Measurements from ENCODE around the gene RPAP2. TPM values are rescaled to one million over a fixed set of nuclear protein-coding genes. Genes with fewer than 3 reads are reported as not detected.
"Not testable (repeated sequence)": the region's sequence is repeated elsewhere in the genome, so short reads cannot be mapped to it uniquely, and the experiment has no call there.

The RPAP2 gene
- total RNA-seq, 1 experiment from 2014 or later, result 28.1 TPM

DNA sequence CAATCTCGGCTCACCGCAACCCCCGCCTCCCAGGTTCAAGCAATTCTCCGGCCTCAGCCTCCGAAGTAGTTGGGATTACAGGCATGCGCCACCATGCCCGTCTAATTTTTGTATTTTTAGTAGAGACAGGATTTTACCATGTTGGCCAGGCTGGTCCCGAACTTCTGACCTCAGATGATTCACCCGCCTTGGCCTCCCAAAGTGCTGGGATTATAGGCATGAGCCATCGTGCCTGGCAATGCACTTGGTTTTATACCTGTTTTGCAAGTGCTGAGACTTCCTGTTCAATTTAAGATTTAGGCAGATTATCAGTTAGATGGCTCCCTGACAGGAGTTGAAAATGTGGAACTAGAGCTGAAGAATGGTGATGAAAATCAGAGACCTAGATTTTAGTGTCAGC, 60.5 kb downstream of the RPAP2 start:
- CTCF ChIA-PET; H3K27me3 ChIP-seq (ENCODE audit: insufficient read depth, low read length); H3K9me2 ChIP-seq (ENCODE audit: insufficient read depth); H2AFZ ChIP-seq (ENCODE audit: low read depth, low read length, poor library complexity, severe bottlenecking); H4K20me1 ChIP-seq (ENCODE audit: insufficient read depth); BruUV-seq (replicated peaks); H3K36me3 ChIP-seq (ENCODE audit: control insufficient read depth in 1 of 2, insufficient read depth in 2 of 2, low read length in 2 of 2); H3K9ac ChIP-seq (ENCODE audit: low read length); H3K4me3 ChIP-seq (replicated peaks in 1 of 2; ENCODE audit: low read depth in 1 of 2, low read length in 2 of 2); H3K27ac ChIP-seq (ENCODE audit: low read depth, low read length); H3K9me3 ChIP-seq (ENCODE audit: control insufficient read depth in 1 of 2, insufficient read depth in 1 of 2, low read depth in 1 of 2, low read length in 2 of 2); POLR2A ChIA-PET; H3K79me2 ChIP-seq (ENCODE audit: insufficient read depth, low read length); RAD21 ChIA-PET (ENCODE audit: low non-redundant PET in 1 of 2, low total read pairs in 2 of 2, uncharacterized antibody in 2 of 2, unreplicated experiment in 2 of 2); intact Hi-C loops (cut with micrococcal nuclease); DNase-seq (ENCODE audit: low read depth, low spot score): not testable (repeated sequence)
- TF ChIP-seq FOSL1 (IDR thresholded peaks at IDR 0.05; ENCODE audit: low read depth), result 0 out of 2 replicates have a peak, but pooled peaks have one; percentile 15
- 0 out of 2 replicates have a peak, but pooled peaks have one; percentile 18 for TF ChIP-seq SP1 (IDR thresholded peaks at IDR 0.05; ENCODE audit: low read depth)
- Histone ChIP-seq H3K4me2 (ENCODE audit: low read length) (peak overlapping the region; percentile 53), H3K4me1 (ENCODE audit: control insufficient read depth in 1 of 2, insufficient read depth in 2 of 2, low read length in 2 of 2) (peaks cover 0 to 20% of the 10 kb centered on the region in 2 experiments; a peak in 2 of 4 replicates)
- ATAC-seq, result peak; percentile 40; the same call in 1 of the 2 replicates

DNA sequence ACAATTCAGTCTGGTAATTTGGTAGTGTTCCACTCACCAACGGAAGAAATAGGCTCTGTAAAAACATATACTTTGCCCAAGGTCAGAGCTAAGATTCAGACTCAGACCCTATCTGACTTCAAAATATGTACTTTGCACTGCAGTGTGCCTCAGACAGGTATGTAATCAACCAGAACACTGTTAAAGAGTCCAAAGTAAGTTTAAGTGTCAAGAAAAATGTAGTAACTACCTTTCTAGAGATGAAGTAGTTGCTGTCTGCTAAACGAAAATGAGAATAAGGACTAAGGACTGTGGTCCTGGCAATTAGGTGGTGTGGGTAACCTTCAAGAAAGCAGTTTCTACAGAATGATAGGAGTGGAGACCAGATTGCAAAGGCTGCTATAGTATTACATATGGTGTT, 61.1 kb downstream of the RPAP2 start:
- H3K4me2 ChIP-seq (ENCODE audit: low read length), result peak overlapping the region; percentile 53
- no peak overlapping the region for H3K9ac ChIP-seq (ENCODE audit: low read length)
- no peaks in the 10 kb centered on the region for H3K36me3 ChIP-seq (ENCODE audit: control insufficient read depth in 1 of 2, insufficient read depth in 2 of 2, low read length in 2 of 2)
- no peak overlapping the region for H3K27ac ChIP-seq (ENCODE audit: low read depth, low read length)
- ATAC-seq, result no peak
- H4K20me1 ChIP-seq (ENCODE audit: insufficient read depth), result no peaks in the 10 kb centered on the region
- RAD21 ChIA-PET (ENCODE audit: low non-redundant PET in 1 of 2, low total read pairs in 2 of 2, uncharacterized antibody in 2 of 2, unreplicated experiment in 2 of 2), result no interaction called here
- no peaks in the 10 kb centered on the region for H3K79me2 ChIP-seq (ENCODE audit: insufficient read depth, low read length)
- CTCF ChIA-PET, result no interaction called here
- peaks cover 0 to 20% of the 10 kb centered on the region in 2 experiments; a peak in 2 of 4 replicates for H3K4me1 ChIP-seq (ENCODE audit: control insufficient read depth in 1 of 2, insufficient read depth in 2 of 2, low read length in 2 of 2)
- no peak for DNase-seq (ENCODE audit: low read depth, low spot score)
- H3K27me3 ChIP-seq (ENCODE audit: insufficient read depth, low read length), result no peaks in the 10 kb centered on the region
- H3K9me2 ChIP-seq (ENCODE audit: insufficient read depth), result no peaks in the 10 kb centered on the region
- no peaks in the 10 kb centered on the region for H3K9me3 ChIP-seq (ENCODE audit: control insufficient read depth in 1 of 2, insufficient read depth in 1 of 2, low read depth in 1 of 2, low read length in 2 of 2)
- intact Hi-C loops (cut with micrococcal nuclease), result no loop called here
- no TSS peak for BruUV-seq (replicated peaks)
- TF ChIP-seq TCF7L2 (IDR thresholded peaks at IDR 0.05; ENCODE audit: borderline replicate concordance, extremely low read depth, insufficient read depth, insufficient read length) (no peak), ZFX (IDR thresholded peaks at IDR 0.05) (no peak), SP1 (IDR thresholded peaks at IDR 0.05; ENCODE audit: low read depth) (no peak), EGR1 (IDR thresholded peaks at IDR 0.05; ENCODE audit: low read depth) (no peak), POLR2A (IDR thresholded peaks at IDR 0.05; ENCODE audit: borderline replicate concordance, extremely low read depth, insufficient read depth, insufficient read length) (no peak), SIN3A (IDR thresholded peaks at IDR 0.05; ENCODE audit: low read depth) (no peak), CBX3 (IDR thresholded peaks at IDR 0.05; ENCODE audit: low read depth) (no peak), FOSL1 (IDR thresholded peaks at IDR 0.05; ENCODE audit: low read depth) (no peak), SRF (IDR thresholded peaks at IDR 0.05; ENCODE audit: low read depth) (no peak), RAD21 (IDR thresholded peaks at IDR 0.05; ENCODE audit: low read depth) (no peak), YY1 (IDR thresholded peaks at IDR 0.05; ENCODE audit: extremely low read depth, insufficient replicate concordance, low read depth, low read length) (no peak), ELF1 (IDR thresholded peaks at IDR 0.05; ENCODE audit: borderline replicate concordance, low read depth) (no peak)
- TF ChIP-seq, protein P1, sequence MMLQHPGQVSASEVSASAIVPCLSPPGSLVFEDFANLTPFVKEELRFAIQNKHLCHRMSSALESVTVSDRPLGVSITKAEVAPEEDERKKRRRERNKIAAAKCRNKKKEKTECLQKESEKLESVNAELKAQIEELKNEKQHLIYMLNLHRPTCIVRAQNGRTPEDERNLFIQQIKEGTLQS (IDR thresholded peaks at IDR 0.05), result no peak
- TF ChIP-seq, protein P2, sequence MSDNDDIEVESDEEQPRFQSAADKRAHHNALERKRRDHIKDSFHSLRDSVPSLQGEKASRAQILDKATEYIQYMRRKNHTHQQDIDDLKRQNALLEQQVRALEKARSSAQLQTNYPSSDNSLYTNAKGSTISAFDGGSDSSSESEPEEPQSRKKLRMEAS (IDR thresholded peaks at IDR 0.05), result no peak
- TF ChIP-seq, protein P3, sequence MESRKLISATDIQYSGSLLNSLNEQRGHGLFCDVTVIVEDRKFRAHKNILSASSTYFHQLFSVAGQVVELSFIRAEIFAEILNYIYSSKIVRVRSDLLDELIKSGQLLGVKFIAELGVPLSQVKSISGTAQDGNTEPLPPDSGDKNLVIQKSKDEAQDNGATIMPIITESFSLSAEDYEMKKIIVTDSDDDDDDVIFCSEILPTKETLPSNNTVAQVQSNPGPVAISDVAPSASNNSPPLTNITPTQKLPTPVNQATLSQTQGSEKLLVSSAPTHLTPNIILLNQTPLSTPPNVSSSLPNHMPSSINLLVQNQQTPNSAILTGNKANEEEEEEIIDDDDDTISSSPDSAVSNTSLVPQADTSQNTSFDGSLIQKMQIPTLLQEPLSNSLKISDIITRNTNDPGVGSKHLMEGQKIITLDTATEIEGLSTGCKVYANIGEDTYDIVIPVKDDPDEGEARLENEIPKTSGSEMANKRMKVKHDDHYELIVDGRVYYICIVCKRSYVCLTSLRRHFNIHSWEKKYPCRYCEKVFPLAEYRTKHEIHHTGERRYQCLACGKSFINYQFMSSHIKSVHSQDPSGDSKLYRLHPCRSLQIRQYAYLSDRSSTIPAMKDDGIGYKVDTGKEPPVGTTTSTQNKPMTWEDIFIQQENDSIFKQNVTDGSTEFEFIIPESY (IDR thresholded peaks at IDR 0.05; ENCODE audit: extremely low read depth, insufficient replicate concordance, low read length), result no peak
- POLR2A ChIA-PET, result no interaction called here
- no peak overlapping the region for H2AFZ ChIP-seq (ENCODE audit: low read depth, low read length, poor library complexity, severe bottlenecking)
- no peak overlapping the region for H3K4me3 ChIP-seq (replicated peaks in 1 of 2; ENCODE audit: low read depth in 1 of 2, low read length in 2 of 2)
